ENCODE measurements around the gene VSIR. TPM values are rescaled to one million over a fixed set of nuclear protein-coding genes. Genes with fewer than 3 reads are reported as not detected.

The VSIR gene
- total and polyA plus RNA-seq, 12 donors: 36.6 to 112 (median 69.0) TPM

GRCh38 chr10:71706216-71707121 is 66.9 kb downstream of the VSIR start:
- Histone ChIP-seq H3K4me3 (no peak overlapping the region), H3K27me3 (no peaks in the 10 kb centered on the region), H3K36me3 (no peaks in the 10 kb centered on the region), H3K4me1 (peaks cover 0 to 23% (median 16%) of the 10 kb centered on the region in 9 donors), H3K27ac (no peak overlapping the region), H3K9me3 (no peaks in the 10 kb centered on the region)
- DNase-seq (no peak), ATAC-seq (no peak)
- 96% methylated on average over 35 of the region's 35 CpGs for WGBS, 2 donors
- TF ChIP-seq CTCF (IDR thresholded peaks at IDR 0.05): no peak
- intact Hi-C loops (cut with DNase I): loop anchor here (5.0 to 10.0 kb wide), 7 partner anchors 309 to 394 kb away; partner anchors contain the start of genes SLC29A3 (in 8 of the 10) and CDH23 (in 3 of the 10)

- no peaks in the 10 kb centered on the region for H3K36me3 ChIP-seq
- DNase-seq (no peak), ATAC-seq (no peak)
- H3K27ac ChIP-seq: peak overlapping the region in 1 of 10 donors; percentile 0
- H3K9me3 ChIP-seq: no peaks in the 10 kb centered on the region
- WGBS, 2 donors: 66 to 77% methylated on average over 2 of the region's 2 CpGs
- intact Hi-C loops (cut with DNase I): loop anchor here (5.0 to 10.0 kb wide), 7 partner anchors 308 to 393 kb away; partner anchors contain the start of genes SLC29A3 (in 8 of the 10) and CDH23 (in 3 of the 10)
- no peak overlapping the region for H3K4me3 ChIP-seq
- no peaks in the 10 kb centered on the region for H3K27me3 ChIP-seq
- peaks cover 0 to 31% (median 21%) of the 10 kb centered on the region in 9 donors for H3K4me1 ChIP-seq
- peak in 1 of 9 donors; percentile 15 for TF ChIP-seq CTCF (IDR thresholded peaks at IDR 0.05)
Observed at GRCh38 chr10:71705582-71705981, 67.7 kb downstream of the VSIR start.

- ATAC-seq (no peak), DNase-seq (no peak)
- 96 to 98% methylated on average over 18 of the region's 18 CpGs for WGBS, 2 donors
- no peak for TF ChIP-seq CTCF (IDR thresholded peaks at IDR 0.05)
- Histone ChIP-seq H3K27ac (no peak overlapping the region), H3K4me1 (peaks cover 0 to 34% (median 21%) of the 10 kb centered on the region in 9 donors), H3K36me3 (no peaks in the 10 kb centered on the region), H3K27me3 (no peaks in the 10 kb centered on the region), H3K4me3 (no peak overlapping the region), H3K9me3 (no peaks in the 10 kb centered on the region)
- intact Hi-C loops (cut with DNase I): loop anchor here (5.0 to 10.0 kb wide), 7 partner anchors 308 to 393 kb away; partner anchors contain the start of genes SLC29A3 (in 9 of the 10) and CDH23 (in 3 of the 10)
Observed at GRCh38 chr10:71704816-71705215, 68.5 kb downstream of the VSIR start.

GRCh38 chr10:71703577-71703976 is 69.7 kb downstream of the VSIR start:
- Histone ChIP-seq H3K27ac (no peak overlapping the region), H3K4me3 (no peak overlapping the region), H3K36me3 (no peaks in the 10 kb centered on the region), H3K4me1 (peaks cover 0 to 34% (median 21%) of the 10 kb centered on the region in 9 donors), H3K9me3 (no peaks in the 10 kb centered on the region), H3K27me3 (no peaks in the 10 kb centered on the region)
- 86 to 87% methylated on average over 11 of the region's 11 CpGs for WGBS, 2 donors
- DNase-seq (no peak), ATAC-seq (no peak)
- TF ChIP-seq CTCF (IDR thresholded peaks at IDR 0.05): no peak
- intact Hi-C loops (cut with DNase I): loop anchor here in 3 of 10 donors (5.0 to 10.0 kb wide), 3 partner anchors 319 to 389 kb away; partner anchors contain the start of gene SLC29A3 (in 3 of the 3)
